ENCODE data around the gene TRIM37.

DNA sequence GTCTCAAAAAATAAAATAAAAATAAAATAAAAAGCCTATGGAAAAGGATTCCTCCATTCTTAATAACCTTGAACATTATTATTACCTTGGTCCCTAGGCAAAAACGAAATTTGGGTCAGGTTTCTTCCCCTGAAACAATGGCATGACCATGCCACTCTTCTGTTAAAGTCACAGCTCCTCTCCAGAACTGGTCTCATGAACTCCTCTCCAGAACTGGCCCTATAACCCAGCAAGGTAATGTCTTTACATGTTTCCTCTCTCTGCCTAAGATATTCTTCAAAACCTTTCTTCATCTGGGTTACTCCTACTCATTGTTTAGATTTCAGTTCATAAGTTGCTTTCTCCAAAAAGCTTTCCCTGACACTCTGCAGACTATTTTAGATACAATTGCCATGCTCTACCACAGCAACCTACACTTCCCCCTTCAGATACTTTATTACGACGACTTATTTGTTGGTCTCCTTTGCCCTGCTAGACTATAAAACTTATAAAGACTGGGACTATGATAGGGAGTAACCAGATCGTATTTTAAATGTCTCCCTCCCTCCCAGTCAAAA is 13.5 kb downstream of the TRIM37 start:
- TF ChIP-seq TAF1 (IDR thresholded peaks at IDR 0.05; ENCODE audit: borderline replicate concordance, insufficient read depth, low read length) = no peak
- no peak for TF ChIP-seq POLR2AphosphoS5 (IDR thresholded peaks at IDR 0.05; ENCODE audit: low read depth, low read length)
- TF ChIP-seq, protein P1, sequence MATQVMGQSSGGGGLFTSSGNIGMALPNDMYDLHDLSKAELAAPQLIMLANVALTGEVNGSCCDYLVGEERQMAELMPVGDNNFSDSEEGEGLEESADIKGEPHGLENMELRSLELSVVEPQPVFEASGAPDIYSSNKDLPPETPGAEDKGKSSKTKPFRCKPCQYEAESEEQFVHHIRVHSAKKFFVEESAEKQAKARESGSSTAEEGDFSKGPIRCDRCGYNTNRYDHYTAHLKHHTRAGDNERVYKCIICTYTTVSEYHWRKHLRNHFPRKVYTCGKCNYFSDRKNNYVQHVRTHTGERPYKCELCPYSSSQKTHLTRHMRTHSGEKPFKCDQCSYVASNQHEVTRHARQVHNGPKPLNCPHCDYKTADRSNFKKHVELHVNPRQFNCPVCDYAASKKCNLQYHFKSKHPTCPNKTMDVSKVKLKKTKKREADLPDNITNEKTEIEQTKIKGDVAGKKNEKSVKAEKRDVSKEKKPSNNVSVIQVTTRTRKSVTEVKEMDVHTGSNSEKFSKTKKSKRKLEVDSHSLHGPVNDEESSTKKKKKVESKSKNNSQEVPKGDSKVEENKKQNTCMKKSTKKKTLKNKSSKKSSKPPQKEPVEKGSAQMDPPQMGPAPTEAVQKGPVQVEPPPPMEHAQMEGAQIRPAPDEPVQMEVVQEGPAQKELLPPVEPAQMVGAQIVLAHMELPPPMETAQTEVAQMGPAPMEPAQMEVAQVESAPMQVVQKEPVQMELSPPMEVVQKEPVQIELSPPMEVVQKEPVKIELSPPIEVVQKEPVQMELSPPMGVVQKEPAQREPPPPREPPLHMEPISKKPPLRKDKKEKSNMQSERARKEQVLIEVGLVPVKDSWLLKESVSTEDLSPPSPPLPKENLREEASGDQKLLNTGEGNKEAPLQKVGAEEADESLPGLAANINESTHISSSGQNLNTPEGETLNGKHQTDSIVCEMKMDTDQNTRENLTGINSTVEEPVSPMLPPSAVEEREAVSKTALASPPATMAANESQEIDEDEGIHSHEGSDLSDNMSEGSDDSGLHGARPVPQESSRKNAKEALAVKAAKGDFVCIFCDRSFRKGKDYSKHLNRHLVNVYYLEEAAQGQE (IDR thresholded peaks at IDR 0.05; ENCODE audit: insufficient read depth in 1 of 2, low read depth in 2 of 2, low read length in 2 of 2) = no peak
- no peak for TF ChIP-seq SIN3A (IDR thresholded peaks at IDR 0.05; ENCODE audit: borderline replicate concordance, insufficient read depth, low read length)
